GM10847 (cell line): ENCODE data around the gene EPN1.

Experiments
- POLR2A ChIP-seq: IDR thresholded peaks from 2 replicates; pipeline ENCODE4 v1.6.1; 2011; ENCODE audit not compliant: insufficient read length; ENCODE audit errors: extremely low read depth

Gene EPN1

DNA sequence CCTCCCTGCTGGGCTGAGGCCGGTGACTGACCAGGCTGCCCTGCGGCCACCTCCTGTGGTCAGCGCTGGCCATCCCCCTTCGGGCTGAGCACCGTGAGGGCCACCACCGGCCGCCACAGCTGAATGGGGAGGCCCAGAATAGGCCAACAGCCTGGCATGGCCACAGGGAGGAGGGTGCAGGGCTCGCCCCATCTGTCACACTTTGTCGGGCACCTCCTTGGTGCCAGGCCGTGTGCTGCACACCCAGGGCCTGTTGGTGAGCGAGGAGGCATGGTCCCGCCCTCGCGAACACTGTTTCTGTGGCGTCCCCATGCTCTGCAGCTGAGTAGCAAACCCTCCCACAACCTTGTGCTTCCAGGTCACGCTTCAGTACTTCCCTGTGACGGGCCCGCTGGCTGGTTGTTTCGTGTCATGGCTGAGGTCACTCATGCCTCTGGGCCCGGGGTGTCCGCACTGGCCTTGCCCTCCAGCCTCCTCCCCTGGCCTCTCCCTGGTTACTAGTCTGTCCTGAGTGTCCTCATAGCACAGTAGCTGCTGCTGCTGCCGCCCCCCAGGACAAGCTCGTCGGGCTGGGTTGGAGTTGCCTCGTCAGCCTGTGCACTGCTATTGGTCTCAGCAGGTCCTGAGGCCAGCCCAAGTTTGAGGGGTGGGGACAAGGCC is 15.2 kb downstream of the EPN1 start:
- no peak for TF ChIP-seq POLR2A

DNA sequence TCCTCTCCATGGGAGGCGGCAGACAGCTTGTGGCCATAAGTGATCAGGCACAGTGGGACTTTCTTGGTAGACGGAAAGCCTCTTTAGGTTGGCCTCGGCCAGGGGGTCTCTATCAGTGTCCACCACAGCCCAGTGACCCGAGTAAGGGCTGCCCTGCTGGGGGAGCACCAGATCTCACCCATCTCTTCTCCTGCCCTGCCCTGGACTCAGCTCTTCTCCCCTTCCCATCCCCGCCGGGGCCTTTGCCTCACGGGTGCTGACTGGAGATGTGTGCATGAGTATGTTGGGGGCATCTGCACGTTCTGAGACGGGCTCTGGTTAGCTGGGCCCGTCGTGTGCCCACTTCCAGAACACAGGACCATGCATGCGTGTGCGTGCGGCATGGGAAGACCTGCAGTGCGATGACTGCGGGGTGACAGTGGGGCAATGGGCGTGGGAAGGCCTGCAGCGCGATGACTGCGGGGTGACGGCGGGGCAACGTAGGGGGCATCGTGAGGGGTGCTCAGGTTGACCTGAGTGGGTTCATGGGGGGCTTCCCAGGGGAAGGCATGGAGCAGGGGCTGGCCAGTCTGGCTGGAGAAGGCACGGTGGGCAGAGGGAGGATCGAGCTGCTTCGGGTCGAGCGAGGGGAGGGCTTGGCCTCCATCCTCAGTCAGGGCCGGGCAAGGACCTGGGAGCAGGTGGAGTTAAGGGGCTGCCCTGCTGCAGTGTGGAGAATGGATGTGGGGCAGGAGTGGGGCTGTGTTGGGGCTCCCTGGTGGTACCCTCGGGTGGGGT is 15.9 kb downstream of the EPN1 start:
- TF ChIP-seq POLR2A, result no peak

DNA sequence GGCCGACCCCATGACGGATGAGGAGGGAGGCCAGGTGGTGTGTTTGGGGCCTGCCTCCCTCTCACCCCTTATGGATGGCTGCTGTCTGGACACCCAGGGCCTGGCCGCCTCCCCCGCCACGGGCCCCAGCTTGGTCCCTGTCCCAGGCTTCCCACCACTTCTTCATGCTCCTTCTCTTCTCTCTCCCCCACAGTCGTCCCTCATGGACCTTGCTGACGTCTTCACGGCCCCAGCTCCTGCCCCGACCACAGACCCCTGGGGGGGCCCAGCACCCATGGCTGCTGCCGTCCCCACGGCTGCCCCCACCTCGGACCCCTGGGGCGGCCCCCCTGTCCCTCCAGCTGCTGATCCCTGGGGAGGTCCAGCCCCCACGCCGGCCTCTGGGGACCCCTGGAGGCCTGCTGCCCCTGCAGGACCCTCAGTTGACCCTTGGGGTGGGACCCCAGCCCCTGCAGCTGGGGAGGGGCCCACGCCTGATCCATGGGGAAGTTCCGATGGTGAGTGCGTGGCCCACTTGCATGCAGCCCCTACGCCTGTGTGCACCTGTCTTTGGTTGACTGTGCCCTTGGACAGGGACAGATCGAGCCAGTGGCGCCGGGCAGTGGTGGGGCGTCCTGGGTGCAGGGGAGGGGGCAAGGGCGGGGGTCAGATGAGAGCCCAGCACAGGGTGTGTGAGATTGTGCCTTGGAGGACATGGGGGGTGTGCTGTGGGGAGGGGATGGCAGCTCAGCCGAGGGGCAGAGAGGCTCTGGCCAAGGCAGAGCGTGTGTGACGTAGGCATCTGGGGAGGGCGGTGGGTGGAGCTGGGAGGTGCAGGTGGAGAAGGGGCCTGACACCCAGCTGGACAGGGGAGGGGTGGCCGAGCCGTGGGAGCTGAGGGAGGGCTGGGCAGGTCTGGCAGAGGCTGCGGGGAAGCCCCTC is 16.8 kb downstream of the EPN1 start:
- TF ChIP-seq POLR2A, result no peak

DNA sequence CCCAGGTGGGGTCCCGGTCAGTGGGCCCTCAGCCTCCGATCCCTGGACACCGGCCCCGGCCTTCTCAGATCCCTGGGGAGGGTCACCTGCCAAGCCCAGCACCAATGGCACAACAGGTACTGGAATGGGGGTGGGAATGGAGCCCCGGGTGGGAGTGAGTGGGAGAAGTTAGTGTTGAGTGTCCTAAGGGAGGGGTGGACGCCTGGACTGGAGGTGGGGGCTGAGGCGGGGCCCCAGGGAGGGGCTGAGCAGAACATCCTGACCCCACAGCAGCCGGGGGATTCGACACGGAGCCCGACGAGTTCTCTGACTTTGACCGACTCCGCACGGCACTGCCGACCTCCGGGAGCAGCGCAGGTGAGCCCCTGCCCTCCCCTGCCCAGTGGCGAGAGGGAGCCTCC is 17.7 kb downstream of the EPN1 start:
- no peak for TF ChIP-seq POLR2A

DNA sequence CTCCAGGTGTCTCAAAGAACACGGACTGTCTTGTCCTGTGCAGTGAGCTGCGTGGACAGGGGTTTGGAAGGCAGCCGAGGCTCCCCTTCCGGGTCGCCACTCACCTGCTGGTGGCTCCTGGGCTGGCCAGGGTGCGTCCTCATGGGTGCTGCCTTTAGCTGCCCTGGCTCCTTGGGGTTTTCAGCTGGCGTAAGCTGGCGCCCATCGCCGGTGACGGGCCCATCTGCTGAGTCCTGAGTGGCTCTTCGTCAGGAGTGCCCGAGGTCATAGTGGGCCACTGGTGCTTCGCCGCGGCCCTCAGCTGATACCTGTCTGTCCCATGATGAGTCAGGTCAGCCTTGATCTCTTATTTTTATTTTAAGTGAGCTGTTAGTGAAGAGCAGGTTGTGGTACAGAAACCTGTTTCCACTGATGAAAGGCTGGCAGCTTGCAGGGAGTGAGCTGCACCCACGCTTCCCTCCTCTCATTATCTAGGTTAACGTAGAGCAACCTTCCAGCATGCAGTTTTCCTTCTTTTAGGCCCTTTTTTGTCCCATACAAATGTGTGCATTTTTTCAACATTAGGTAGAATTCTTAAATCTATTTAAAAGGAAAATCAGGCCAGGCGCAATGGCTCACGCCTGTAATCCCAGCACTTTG is 18.4 kb downstream of the EPN1 start:
- no peak for TF ChIP-seq POLR2A

DNA sequence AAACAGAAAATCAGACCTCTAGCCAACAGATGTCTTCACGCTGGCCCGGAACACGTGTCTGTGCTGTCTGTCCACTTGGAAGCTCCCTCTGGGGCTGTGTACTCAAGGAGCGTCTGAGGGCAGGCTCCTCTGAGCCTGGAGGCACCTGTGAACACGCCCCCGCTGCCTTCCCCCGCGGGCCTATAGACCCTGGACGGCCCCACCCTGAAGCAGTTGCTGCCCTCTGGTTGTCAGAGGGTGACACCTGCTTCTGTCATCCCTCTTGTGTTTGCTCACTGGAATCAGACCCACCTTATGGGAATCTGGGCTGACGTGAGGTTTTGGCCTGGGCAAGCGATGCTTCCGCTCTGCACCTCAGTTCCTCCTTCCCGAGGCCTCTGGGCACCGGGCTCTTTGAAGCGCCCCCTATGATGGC is 19.2 kb downstream of the EPN1 start:
- TF ChIP-seq POLR2A, result no peak

DNA sequence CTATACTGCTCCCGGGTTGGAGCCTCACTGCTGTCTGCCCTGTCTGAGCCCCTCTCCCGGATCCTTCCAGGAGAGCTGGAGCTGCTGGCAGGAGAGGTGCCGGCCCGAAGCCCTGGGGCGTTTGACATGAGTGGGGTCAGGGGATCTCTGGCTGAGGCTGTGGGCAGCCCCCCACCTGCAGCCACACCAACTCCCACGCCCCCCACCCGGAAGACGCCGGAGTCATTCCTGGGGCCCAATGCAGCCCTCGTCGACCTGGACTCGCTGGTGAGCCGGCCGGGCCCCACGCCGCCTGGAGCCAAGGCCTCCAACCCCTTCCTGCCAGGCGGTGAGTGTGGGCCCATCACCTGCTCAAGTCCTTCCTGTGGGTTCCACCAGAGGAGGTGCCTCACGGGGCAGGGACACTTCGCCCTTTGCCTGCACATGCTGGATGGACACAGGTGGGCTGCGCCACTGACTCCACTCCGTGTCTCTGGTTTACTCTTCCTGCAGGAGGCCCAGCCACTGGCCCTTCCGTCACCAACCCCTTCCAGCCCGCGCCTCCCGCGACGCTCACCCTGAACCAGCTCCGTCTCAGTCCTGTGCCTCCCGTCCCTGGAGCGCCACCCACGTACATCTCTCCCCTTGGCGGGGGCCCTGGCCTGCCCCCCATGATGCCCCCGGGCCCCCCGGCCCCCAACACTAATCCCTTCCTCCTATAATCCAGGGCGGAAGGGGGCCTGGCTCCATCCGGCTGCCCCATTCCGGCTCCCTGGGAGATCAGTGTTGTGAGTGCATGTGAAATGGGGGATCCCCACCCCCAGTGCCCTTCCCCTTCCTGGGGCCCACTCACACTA is 19.8 kb downstream of the EPN1 start:
- TF ChIP-seq POLR2A, result no peak

DNA sequence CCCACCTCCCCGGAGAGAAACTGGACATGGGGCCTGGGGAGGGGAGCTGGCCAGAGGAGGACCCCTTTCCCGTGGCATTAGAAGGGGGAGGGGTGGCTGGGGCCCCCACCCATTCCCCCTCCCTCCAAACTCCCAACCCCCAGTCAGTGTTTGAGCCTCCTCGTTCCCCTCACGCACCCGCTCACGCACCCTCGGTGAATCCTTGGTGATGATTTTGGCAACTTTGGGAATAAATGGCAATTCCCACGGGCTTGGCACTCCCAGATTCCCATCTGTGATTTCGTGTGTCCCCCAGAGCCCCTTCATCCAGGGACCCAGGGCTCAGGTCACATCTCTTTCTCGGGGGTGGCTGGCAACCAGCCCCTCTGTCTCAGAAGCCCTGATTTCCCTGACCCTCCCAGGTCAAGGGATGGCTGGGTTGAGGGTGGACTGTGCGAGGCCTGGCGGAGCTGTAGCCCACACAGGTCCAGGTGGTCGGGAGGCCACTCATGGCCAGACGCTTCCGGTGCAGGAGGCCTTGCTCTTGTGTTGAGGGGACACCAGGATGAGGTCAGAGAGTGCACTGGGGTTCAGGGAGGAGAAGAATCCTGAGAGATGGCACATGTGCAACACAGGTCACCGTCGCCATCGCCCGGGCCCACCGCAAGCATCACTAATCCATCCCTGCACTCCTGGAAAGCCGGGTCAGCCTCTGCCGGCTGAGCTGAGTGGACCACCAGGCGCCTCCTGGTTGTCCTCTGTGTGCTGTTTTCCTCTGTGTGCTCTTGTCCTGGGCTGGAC is 20.7 kb downstream of the EPN1 start:
- TF ChIP-seq POLR2A, result no peak

DNA sequence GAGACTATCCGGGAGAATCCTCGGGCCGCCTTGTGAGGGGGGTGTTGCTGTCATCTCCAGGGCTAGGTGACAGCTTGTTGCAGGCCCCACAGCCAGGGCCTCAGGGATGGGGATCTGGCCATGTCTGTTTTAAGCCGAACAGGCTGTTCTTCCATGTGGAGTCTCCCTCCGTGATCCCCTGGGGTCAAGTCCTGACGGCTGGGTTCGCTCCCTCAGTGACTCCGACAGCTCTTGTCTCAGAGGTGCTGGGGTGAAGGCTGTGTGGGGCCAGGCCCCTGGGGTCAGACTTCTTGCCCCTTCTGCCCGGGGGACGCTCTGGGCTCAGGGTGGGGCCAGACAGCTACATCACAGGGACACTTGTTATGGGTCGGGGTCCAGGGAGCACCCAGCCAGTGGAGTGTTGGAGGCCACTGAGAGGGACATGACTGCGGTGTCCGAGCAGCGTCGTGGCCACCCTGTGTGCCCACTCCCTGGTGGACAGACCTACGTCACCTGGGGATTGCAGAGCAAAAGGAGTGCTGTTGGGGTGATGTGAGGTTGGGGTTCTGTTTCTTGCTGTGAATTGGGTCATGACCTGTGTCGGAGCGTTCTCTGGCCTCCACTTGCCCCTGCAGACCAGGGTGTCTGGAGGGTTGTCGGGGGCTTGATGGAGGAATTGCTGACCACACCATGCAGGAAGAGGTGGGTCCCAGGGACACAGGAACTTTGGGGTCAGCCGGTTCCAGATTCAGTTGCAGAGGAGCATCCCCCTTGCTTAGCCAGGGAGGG is 21.5 kb downstream of the EPN1 start:
- no peak for TF ChIP-seq POLR2A

DNA sequence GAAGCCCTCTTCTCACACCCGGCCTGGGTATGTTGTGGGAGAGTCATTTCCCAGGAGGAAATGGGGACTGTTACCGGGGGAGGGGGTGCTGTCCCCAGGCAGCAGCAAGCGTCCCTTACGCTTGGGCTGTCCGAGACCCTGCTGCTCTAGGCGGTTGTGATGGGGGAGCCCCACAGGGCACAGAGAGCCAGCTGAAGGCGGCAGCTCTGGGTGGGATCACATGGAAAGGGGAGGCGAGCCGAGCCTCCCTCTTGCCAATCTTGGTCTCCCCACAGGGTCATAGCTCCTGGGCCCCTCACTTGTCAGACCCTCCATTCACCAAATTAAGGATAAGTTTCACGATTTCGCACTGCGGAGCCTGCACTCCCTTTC is 22.0 kb downstream of the EPN1 start:
- no peak for TF ChIP-seq POLR2A

DNA sequence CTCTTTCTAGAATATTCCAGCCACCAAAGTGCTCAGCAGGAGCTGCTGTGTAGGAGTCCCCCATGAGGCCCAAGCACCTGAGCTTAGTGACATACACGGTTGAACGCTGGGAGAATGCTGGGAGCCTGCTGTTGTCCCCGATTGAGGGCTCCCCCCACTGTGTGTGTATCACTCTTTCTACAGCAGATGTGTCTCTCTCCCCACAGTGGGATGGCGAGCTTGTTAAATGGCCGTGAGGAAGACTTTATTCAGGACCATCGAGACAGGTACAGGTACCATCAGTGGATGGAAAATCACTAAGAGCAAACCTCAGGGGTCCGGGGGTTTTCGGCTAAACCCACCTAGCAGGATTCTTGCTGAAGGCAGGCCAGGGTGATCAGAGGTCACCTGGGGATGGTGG is 22.7 kb downstream of the EPN1 start:
- no peak for TF ChIP-seq POLR2A

DNA sequence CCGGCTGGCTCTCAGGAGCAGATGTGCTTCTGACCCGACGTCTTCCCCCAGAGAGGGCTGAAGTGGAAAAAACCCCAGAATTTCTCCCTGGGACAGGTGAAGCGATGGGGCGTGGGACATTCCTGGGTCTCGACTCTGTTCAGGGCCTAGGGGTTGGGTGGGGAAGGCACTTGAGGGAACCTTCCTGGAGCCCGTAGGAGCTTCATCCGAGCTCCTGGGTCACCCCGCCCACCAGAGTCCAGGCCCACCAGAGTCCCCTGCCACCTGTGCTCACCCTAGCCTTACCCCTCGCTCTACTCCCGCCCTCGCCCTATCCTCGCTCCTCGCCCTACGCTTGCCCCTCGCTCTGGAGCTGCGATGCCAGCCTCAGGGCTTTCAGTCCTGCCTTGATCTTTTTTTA is 23.2 kb downstream of the EPN1 start:
- no peak for TF ChIP-seq POLR2A

DNA sequence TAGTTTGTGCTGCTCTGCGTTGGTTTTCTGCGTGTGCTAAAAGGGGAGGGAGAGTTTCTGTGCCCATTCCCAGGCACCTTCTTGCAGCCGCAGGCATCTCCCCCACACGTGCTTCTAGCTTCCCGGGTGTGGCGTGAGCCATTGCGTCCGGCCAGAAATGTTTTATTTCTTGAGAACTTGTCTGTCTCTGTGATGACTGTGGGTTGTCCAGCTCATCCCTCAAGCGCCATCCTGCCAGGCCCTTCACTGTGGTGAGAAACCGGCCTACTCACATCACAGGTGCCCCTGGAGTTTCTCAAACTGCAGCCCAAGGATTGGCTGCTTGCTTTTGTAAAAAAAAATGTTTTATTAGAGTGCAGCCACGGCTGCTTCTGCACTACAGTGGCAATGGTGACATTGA is 24.2 kb downstream of the EPN1 start:
- no peak for TF ChIP-seq POLR2A
